GOT3 (cell line): ENCODE results near the gene RASSF5.

Source experiments
- DNase-seq: peaks from one replicate; lab custom pipeline; 2025; ENCODE audit warnings: mixed read lengths; lab: John Stamatoyannopoulos, UW

Gene RASSF5

DNA sequence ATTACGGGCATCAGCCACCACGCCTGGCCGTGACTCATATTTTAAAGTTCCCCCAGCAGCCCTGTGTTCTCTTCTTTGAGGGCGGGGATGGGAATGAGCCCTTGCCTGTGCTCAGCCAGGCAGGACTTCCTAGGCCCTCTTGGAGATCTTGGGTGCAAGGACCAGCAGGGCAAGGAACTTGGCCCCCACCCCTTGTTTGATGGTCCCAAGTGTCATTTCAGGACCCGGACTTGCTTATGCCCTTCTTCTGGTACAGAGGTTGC lies 9.3 kb downstream of the RASSF5 start:
- no peak for DNase-seq

DNA sequence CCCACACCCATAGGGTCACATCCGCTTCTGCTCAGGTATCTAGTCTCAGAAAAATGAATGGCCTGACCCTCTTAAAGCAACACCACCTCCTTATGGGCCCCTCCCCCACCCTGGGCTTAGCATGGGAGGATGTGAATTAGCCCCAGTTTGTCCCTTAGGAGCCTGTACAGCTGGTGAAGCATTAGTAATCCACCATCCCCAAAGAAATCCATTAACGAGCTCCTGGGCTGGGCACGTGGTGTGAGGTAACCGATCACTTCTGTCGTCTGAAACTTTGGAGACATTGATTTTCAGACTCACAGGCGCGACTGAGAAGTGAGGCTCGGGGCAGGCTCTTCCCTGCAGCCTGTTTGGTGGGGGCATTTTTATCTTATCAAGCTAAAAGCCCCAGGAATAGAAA lies 10.5 kb downstream of the RASSF5 start:
- no peak for DNase-seq

DNA sequence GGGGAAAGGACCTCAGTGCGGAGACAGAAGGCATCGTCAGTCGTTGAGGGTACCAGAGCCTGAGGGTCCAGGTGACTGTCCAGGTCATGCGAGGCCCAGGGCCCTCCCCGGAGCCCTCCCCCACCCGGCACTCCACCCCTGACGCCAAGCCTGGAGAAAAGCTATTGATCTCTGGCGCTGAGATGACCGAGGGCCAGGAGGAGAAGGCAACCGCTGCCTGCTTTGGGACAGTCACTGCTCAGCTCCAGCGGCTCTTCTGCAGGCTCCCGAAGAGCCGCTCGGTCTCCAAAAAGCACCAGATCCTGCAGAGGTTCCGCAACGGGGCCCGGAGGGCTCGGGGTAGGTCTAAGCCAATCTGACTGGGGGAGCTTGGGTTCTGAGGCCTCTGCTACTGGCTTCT lies 10.9 kb downstream of the RASSF5 start:
- DNase-seq: no peak

DNA sequence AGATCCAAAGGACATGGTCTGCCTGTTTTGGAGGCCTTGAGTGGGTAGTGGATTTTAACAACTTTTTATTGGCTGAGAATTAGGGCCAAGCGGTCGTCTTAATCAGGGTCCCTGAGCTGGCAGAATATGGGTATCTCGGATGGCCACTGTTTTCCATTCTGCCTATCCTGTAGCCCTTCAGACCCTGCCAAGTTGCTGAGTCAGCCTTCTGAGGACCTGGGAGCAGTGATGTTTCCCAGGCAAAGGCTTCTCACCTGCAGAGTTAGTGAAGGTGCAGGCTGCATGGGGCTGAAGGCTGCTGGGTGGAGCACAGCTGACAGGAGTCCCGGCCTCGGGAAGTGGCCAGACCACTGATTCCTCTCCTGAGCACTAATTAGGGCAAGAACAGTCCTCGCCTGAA lies 11.4 kb downstream of the RASSF5 start:
- DNase-seq: no peak

DNA sequence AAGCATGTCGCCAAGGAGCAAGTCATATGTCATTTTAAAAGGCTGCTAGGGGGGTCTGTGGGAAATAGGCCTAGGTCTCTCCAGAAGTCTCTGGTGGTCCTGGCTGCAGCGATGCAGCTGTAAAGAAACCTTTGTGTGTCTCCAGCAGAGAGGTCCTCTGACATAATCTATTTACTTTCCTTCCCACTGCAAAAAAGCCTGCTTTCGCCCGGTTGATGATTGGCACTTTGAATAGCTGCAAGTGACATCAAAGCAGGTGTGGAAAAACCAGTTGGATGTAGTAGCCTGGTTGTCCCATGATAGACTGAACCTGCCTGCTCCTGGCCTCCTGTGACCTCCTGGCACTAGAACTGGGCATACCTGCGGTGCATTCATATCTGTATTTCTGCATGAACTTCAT lies 13.8 kb downstream of the RASSF5 start:
- no peak for DNase-seq

DNA sequence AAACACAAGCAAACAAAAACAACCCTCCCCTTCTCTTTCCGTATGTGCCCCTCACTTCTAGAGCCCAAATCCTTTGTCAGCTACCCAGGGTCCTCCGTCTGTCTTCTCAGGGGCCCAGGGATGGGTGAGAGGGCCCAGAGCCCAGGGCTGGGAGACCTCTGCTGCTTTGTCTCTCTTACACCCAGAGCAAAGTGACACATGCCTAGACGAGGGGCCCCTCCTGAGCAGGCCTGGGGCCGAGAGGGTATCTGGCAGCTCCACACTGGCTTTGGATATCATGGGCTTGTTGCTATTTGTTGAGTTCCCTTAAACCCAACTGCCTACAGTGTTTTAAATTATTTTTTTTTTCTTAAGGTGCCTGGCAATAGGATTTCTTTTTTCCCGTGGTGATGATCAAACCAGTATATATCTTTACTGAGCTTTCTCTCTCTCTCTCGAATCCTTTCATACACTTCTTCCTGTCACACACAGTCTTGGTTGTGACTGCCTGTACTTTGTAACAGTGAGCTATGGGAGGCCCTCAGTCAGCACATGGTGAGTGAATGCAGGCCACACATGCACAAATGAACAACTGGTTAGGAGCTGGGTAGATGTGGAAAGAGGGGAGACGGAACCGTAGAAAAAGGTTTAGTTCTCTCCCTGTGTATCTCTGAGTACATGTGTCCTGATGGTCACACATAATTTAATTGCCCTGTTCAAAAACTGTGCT lies 14.5 kb downstream of the RASSF5 start:
- DNase-seq: no peak

DNA sequence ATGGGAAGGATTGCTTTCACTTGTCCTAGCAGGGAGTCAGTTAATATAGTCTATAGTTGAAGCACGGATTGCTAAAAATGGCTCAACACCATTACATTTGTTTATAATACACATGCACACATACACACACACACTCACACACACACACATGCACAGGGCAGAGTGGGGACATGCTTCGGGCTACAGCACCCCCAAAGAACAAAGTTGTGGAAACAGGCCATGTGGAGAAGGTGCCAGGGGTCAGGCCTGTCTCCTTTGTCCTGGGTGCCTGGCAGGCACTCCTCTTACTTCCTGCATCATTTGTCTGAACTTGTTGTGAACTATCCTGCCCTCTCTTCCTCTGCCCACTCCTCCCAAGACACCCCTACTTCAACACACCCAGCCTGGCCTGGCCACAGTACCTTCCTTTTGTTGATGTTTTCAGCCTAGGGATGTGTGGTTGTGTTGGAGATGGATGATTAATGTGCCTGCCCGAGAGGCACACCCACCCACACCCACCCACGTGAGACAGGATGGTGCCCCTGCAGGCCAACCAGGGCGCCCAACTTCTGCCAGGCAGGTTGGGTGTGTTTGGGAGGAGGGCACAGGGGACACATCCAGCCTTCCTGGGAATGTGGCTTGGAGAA lies 17.5 kb downstream of the RASSF5 start:
- DNase-seq: no peak

DNA sequence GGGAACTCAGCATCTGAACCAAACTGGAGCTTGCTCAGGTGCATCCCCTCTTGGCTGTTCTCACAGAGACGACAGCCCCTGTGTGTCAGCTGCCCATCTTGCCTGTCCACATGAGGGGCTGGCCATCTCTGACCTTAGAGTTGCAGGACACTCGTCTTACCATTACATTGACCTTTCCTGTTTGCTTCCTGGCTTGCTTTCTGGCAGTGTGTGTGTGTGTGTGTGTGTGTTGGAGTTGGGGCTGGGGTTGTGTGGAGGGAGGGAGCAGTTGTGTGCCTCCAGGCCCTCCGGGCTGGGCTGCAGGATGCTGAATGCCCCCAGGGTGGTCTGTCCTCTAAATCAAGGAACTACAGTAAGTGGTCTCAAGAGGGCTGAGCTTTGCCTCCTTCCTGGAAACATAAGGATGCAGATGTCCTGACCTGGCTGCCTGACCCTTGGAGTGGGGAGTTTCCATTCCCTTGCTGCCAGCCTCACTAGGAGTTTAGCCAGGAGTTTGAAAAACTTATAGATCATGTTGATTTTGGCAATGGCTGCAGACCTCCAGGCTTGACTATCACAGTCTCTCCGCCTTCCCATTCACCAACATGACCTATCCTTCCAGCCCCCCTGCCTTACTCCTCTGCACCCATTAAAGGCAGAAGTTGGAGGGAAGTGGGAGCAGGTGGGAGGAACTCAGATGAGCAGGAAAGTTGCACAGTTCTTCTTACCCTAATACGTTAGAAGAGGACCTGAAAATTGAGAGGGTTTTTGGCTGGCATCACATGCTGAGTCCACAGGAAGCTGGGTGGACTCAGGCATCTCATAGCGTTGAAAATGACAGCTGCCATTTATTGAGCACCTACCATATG lies 19.0 kb downstream of the RASSF5 start:
- no peak for DNase-seq

DNA sequence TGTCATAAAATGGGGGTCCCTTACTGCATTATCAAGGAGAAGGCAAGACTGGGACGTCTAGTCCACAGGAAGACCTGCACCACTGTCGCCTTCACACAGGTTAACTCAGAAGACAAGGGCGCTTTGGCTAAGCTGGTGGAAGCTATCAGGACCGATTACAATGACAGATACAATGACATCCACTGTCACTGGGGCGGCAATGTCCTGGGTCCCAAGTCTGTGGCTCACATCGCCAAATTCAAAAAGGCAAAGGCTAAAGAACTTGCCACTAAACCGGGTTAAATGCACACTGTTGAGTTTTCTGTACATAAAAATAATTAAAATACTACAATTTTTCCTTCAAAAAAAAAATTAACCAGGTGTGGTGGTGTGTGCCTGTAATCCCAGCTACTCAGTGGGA lies 22.1 kb downstream of the RASSF5 start:
- DNase-seq: no peak

DNA sequence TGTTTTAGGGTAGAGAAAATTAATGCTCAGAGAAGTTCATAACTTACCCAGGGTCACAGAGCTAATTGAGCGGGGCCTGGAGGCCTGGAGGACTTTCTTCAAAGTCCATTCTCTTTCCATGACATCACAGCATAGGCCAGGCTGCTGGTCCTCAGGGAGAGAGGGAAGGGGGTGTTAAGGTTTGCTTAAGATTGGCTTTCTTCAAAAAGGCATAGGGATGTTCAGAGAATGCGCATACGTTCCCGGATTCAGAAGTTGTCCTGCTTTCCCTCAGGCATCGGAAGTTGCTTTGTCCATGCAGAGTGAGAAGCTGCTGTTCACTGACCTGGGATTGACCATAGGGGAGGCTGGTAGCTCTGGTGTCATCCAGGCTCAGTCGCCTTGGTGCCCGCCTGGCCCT lies 25.0 kb downstream of the RASSF5 start:
- DNase-seq: no peak

DNA sequence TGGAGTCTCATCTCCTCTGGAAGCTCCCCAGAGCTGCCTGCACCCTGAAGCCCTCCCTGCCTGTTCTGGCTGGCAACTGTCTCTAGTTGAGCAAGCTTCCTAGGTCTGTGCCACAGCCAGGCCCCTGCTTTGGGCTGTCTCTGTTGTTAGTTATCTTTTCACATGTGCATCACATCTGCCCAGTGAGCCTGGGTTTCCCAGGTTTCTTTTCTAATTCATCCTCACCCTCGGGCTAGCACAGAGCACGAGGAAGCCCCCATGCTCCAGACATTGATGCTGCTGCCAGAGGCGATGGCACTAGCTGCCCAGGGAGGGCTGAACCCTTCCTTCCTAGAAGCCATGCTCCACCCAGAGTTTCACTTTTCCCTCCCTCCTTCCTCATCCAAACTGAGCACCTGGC lies 27.2 kb downstream of the RASSF5 start:
- no peak for DNase-seq

DNA sequence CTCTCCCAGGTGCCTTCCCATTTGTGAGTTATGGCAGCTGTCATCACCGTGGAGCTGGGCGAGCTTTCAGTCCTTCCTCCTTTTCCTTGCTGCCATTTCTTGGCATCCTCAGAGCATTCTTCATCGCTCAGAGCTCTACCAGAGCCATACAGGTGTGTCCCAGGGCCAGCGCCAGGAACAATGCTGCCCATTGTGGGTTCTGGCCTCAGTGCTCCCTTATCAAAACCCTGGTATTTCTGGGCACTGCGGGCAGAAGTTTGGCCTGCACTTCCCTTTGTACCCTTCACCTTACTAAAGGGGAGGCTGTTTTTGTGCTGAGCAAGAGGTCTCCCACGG lies 28.5 kb downstream of the RASSF5 start:
- DNase-seq: no peak

DNA sequence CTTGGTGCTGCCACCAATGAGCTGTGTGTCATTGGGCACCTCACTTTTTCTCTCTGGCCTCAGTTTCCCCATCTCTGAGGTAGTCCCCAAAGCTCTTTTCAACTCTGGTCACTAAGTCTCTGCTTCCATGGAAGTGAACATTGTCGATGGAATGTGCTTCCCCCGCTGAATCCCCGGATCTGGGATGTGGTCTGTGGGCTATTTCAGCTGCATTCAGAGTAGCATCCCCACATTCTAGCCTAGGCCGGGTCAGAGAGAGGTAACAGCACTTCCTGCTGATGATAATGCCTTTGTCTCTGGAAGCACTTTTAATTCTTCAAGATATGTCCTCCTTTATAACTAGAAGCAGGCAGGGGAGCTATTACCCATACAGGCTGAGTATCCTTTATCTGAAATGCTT lies 29.8 kb downstream of the RASSF5 start:
- DNase-seq: no peak

DNA sequence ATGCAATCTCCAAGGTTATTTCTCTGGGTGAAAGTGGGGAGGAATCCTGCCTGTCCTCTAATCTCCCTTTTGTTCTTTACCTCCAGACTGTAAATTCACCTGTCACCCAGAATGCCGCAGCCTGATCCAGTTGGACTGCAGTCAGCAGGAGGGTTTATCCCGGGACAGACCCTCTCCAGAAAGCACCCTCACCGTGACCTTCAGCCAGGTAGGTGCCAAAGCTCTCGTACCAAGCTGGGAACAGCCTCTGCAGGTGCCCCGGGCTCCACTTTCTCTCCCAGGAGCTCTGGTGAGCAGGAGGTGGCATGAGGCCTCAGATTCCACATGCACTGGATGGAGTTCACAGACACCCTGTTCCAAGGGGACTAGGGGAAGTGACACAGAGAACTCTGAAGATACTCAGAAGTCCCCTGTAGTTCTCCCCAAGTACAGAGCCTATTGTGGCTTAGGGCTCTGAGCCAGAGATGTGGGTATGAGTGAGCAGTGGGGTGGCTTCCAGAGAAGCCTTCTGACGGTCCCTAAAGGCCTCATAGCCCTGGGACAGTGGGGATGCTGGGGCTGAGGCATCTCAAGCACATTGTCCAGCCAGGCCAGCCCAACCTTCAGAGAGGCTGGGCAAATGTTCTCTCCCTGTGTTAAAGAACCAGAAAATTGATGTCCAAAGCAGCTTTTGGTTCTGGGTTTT lies 30.9 kb downstream of the RASSF5 start:
- no peak for DNase-seq

DNA sequence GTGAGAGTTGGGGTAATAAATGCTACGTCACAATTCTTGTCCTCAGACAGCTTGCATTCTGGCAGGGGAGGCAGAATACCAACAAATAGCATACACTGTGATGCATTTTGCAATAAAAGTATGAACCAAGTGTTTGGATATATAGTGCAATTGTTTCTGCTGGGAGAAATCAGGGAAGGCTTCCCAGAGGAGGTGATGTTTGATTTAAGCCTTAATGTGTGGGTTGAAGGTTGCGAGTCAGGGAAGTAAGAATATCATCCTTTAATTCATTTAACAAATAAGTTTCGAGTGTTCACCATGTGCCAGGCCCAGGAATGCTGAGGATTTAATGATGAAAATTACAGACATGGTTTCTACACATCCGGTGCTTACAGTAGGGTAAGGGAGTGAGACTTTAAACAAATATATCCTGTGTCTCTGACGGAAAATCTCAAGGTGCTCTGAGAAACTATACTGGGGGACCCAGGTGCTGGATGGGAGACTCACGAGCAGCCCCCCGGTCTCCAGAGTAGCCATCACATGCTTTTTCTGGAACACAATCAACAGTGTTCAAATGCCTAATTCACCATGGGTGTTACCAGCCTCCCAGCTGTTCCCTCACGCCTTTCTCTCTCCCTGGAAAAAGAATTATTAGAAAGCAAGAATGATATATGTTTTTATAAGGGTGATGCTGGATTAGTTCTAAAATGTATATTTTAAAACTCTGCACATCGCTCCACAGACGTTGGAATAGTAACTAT lies 31.7 kb downstream of the RASSF5 start:
- DNase-seq: no peak

DNA sequence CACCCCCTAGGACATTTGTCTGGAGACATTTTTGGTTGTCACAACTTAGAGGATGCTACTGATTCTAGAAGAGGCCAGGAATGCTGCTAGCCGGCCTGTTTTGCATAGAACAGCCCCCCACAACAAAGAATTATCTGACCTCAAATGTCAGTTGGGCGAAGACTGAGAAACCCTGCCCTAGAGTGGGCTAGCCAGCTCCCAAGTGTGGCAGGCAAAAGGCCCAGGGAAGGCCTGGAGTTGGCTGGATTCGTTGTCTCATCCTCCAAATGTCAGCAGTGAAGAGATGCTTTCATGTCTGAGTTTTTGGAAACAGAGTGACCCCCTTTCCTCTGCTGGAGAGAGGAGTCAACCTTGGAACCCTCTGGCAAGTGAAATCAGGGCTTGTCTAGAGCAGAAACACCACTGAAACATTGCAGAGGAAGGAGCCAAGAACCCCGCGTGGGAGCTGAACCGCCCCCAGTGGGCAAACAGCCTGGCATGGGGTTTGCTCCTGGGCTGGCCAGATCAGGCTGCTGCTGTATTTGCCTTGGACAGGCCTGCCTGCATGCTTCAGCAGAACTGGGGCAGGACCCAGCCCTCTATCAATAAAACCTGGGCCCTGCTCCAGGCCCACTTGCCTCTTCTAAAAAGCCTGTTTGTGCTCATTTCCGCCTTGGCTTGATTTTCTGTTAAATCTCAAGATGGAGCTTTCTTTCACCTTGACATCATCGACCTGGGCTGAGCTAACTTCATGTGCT lies 32.9 kb downstream of the RASSF5 start:
- no peak for DNase-seq

DNA sequence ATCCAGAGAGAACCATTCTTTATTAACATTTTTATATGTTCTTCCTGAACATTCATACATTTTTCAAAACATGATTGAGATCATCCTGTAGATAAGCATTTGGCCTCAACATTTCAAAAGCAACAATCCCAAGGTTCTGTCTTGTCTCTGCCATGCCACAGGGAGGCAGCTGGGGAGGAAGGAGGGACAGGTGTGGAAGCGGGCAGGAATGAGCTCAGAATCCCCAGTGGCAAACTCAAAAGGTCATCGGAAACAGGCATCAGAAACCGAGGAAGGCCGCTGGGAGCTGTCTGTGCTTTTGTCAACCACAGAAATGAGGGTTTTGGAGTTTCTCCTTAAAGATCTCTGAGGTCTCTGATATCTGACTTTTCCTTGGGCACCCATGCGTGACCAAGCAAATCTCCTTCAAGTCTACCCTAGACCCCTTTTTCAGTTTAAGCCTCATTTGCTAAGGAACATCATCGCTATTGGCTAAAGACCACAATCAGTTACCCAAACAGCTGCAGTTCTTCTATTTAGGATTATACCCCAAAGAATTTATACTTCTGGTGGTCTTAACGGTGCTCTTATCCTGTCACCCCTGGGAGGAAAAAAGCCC lies 34.0 kb downstream of the RASSF5 start:
- no peak for DNase-seq

DNA sequence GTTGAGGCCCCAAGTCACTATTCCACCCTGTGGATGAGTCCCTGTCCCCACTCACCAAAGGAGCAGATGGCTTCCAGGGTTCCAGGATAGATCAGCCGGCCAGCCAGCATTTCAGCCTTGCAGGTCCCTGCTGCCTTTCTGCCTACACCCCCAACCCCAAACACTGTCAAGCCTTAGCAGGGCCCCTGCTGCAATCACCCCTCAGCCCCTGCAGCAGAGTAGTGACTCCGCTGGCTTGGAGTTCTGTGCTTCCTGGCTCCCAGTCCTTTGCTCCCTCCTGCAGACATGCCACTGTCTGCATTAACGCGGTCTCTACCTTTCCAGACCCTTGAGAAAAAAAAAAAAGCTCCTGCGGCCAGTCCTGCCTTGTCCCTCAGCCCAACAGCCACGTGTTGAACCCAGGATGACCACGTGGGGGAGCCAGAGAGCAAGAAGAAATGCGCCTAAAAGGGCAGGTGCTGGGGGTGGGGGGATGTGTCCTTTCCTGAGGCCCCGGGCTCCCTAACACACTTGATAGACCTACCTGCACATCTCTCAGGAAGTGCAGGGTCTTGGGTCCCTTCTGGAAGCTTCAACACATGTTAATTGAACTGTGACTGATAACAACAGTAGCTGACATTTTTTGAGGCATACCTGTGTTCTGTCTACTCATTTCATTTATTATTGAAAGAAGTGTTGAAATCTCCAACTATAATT lies 37.4 kb downstream of the RASSF5 start:
- no peak for DNase-seq

DNA sequence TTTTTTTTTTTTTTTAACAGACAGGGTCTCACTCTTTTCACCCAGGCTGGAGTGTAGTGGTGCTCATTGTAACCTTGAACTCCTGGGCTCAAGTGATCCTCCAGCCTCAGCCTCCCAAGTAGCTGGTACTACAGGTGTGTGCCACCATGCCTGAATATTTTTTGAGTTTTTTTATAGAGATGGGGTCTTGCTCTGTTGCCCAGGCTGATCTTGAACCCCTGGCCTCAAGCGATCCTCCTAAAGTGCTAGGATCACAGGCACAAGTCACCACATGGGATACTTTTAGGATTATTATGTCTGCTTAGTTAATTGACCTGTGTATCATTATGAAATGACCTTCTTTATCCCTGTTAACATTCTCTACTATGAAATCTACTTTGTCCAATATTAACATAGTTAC lies 38.0 kb downstream of the RASSF5 start:
- no peak for DNase-seq

DNA sequence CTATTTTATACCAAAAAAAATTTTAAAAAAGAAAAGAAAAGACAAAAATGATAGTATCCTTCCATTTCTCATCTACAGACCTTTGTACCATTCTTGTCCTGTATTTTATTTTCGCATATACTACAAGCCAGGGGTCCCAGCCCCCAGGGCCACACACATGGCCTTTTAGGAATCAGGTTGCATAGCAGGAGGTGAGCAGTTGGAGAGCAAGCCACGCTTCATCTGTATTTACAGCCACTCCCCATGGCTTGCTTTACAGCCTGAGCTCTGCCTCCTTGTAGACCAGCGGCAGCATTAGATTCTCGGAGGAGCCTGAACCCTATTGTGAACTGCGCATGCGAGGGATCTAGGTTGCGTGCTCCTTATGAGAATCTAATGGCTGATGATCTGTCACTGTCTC lies 39.8 kb downstream of the RASSF5 start:
- no peak for DNase-seq

DNA sequence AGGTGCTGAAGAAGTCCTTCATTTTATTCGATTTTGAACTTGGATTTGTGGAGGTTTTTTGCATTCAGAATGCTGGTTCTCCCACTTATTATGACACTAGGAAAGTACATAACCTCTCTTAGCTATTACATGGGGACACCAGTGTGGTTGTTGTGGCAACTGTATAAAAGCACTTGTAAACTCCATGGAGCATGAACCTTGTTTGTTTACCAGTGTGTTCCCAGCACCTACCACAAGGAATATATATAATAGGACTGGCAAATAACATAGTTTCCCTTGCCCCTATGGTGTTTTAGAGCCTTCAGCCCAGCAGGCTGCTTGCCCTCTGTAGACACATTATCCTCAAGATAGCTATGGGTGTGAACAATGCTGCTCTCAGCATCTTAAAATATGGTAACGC lies 43.1 kb downstream of the RASSF5 start:
- DNase-seq: no peak
